Neural cell (in vitro differentiated cells): Measurements from ENCODE around the gene SNRPD2. TPM values are rescaled to one million over a fixed set of nuclear protein-coding genes. Genes with fewer than 3 reads are reported as not detected.

Experiments used
- H2AFZ ChIP-seq: fragments of 200-600, 300-800 bp; sonication (generic), shearing (Covaris generic); 2 replicates; pipeline ENCODE4 v1.6.0; 2014; ENCODE audit warnings: low read depth, mild to moderate bottlenecking, antibody characterized with exemption, low read length, moderate library complexity
- H3F3A ChIP-seq: fragments of 200-600 bp; shearing (Covaris generic); 2 replicates; pipeline ENCODE4 v1.6.1; 2016; ENCODE audit warnings: mild to moderate bottlenecking, moderate library complexity, mixed read lengths, antibody characterized with exemption, low read length; ENCODE audit not compliant: insufficient read depth, poor library complexity, severe bottlenecking
- H3K27ac ChIP-seq: fragments of 200-600, 300-800 bp; sonication (generic), shearing (Covaris generic); 2 replicates; pipeline ENCODE4 v1.5.1; 2014; ENCODE audit warnings: mild to moderate bottlenecking, low read length, moderate library complexity
- H3K27me3 ChIP-seq: fragments of 300-800, 200-600 bp; sonication (generic), shearing (Covaris generic); 2 replicates; pipeline ENCODE4 v1.6.0; 2014; ENCODE audit warnings: mild to moderate bottlenecking, low read depth, low read length, moderate library complexity; ENCODE audit not compliant: insufficient read depth
- H3K36me3 ChIP-seq: fragments of 300-800, 200-600 bp; sonication (generic), shearing (Covaris generic); 2 replicates; pipeline ENCODE4 v1.5.1; 2014; ENCODE audit warnings: mild to moderate bottlenecking, antibody characterized with exemption, low read length, moderate library complexity; ENCODE audit not compliant: insufficient read depth
- H3K4me2 ChIP-seq: fragments of 300-800, 200-600 bp; sonication (generic), shearing (Covaris generic); 2 replicates; pipeline ENCODE4 v1.6.0; 2014; ENCODE audit warnings: mild to moderate bottlenecking, low read length
- H3K4me3 ChIP-seq: fragments of 300-800, 200-600 bp; sonication (generic), shearing (Covaris generic); 2 replicates; pipeline ENCODE4 v1.5.1; 2014; ENCODE audit warnings: mild to moderate bottlenecking, low read length, moderate library complexity
- H3K79me2 ChIP-seq: fragments of 200-600 bp; shearing (Covaris generic); replicated peaks from 2 replicates; pipeline ENCODE4 v1.6.0; 2014; ENCODE audit warnings: mild to moderate bottlenecking, low read length, moderate library complexity; ENCODE audit not compliant: insufficient read depth
- H3K9ac ChIP-seq: fragments of 300-800, 200-600 bp; sonication (generic), shearing (Covaris generic); 2 replicates; pipeline ENCODE4 v1.6.1; 2016; ENCODE audit warnings: mild to moderate bottlenecking, low read length, mixed read lengths
- H3K9me2 ChIP-seq: fragments of 200-600 bp; shearing (Covaris generic); 2 replicates; pipeline ENCODE4 v1.6.1; 2016; ENCODE audit warnings: mild to moderate bottlenecking, low read length, mixed read lengths; ENCODE audit not compliant: insufficient read depth
- H3K9me3 ChIP-seq: fragments of 200-600, 300-800 bp; sonication (generic), shearing (Covaris generic); 2 replicates; pipeline ENCODE4 v1.6.1; 2016; ENCODE audit warnings: mild to moderate bottlenecking, mixed run types, low read length, moderate library complexity, mixed read lengths
- H4K20me1 ChIP-seq: fragments of 200-600 bp; shearing (Covaris generic); 2 replicates; pipeline ENCODE4 v1.6.1; 2016; ENCODE audit warnings: mild to moderate bottlenecking, mixed run types; ENCODE audit not compliant: insufficient read depth
- CTCF ChIP-seq: fragments of 450-650 bp; IDR thresholded peaks from 2 replicates; pipeline ENCODE4 v1.5.1; 2014; ENCODE audit warnings: antibody characterized with exemption, mild to moderate bottlenecking, moderate library complexity; ENCODE audit not compliant: poor library complexity, severe bottlenecking
- EP300 ChIP-seq: fragments of 450-650 bp; conservative IDR thresholded peaks from 2 replicates; pipeline ENCODE4 v1.6.1; 2014; ENCODE audit warnings: antibody characterized with exemption, mild to moderate bottlenecking, moderate library complexity; ENCODE audit not compliant: poor library complexity, severe bottlenecking
- EZH2 ChIP-seq: fragments of 200-600, 300-800 bp; shearing (Covaris generic), sonication (generic); IDR thresholded peaks from 2 replicates; pipeline ENCODE4 v1.6.1; 2014; ENCODE audit warnings: antibody characterized with exemption, low read length, borderline replicate concordance, mild to moderate bottlenecking; ENCODE audit not compliant: insufficient read depth, poor library complexity, severe bottlenecking
- MXI1 ChIP-seq: fragments of 450-650 bp; conservative IDR thresholded peaks from 2 replicates; pipeline ENCODE4 v1.6.1; 2014; ENCODE audit warnings: antibody characterized with exemption, mild to moderate bottlenecking; ENCODE audit not compliant: poor library complexity, severe bottlenecking
- POLR2AphosphoS5 ChIP-seq: IDR thresholded peaks from 2 replicates; pipeline ENCODE4 v1.6.1; 2012
- RAD21 ChIP-seq: fragments of 450-650 bp; conservative IDR thresholded peaks from 2 replicates; pipeline ENCODE4 v1.6.1; 2014; ENCODE audit warnings: antibody characterized with exemption, mild to moderate bottlenecking, moderate library complexity
- SMC3 ChIP-seq: fragments of 450-650 bp; conservative IDR thresholded peaks from 2 replicates; pipeline ENCODE4 v1.6.1; 2014; ENCODE audit warnings: antibody characterized with exemption, mild to moderate bottlenecking, moderate library complexity; ENCODE audit not compliant: poor library complexity
- TAF1 ChIP-seq: IDR thresholded peaks from 2 replicates; pipeline ENCODE4 v1.6.1; 2012; ENCODE audit warnings: low read depth
- polyA plus RNA-seq: library from polyadenylated mRNA; depleted of rRNA; stranded (reverse); fragments of >200 nt; gene quantifications from 2 replicates; pipeline ENCODE4 v1.2.3, GENCODE V29; 2014
- TF ChIP-seq, protein P1 (sequence below): IDR thresholded peaks from 2 replicates; pipeline ENCODE4 v1.6.1; 2012; ENCODE audit warnings: borderline replicate concordance

Gene SNRPD2
- polyA plus RNA-seq, 1 donor from 2014 or later: 372 TPM

DNA sequence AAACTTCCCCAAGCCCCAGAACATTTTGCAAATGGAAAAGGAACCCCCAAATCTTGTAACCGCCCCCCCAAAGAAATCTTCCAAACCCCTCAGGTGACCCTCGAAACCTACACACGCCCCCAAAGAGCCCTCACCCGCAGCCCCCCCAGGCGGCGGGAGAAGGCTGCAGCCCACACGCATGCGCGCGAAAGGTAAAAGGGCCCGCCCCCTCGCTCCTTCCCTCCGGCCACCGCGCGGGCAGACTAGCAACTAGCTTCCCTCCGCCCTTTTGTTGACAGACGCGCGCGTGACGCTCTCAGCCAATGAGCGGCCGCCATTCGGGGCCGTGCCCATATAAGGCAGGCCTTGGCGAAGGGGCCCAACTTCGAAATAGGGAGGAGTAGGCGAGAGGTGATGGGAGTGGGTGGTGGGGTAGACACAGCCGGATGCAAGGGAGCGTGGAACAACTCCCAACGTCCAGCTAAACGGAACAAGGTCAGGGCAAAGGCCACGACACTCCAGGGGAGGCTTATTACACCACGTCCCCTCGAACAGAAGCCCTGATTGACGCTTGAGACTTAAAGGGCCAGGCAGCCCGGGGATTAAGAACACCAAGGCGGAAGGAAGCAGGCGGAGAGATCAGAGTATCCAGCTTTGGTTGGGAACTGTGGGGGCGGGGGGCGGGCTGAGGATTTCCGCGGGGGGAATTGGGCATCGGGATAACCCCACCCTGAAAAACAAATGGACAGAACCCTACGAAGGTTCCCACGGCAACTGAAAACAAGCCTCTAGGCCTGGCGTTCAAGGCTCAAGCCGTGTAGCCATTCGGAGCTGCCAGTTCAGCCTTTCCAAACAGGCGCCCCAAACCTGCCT, 25.6 kb upstream of the SNRPD2 start:
- Histone ChIP-seq H3K27ac (peak overlapping the region; percentile 99), H3K9me3 (no peaks in the 10 kb centered on the region), H3F3A (no peaks in the 10 kb centered on the region), H3K9ac (peak overlapping the region; percentile 99), H3K36me3 (no peaks in the 10 kb centered on the region), H3K4me3 (peak overlapping the region; percentile 83), H3K27me3 (no peaks in the 10 kb centered on the region), H2AFZ (peak overlapping the region; percentile 46), H3K79me2 (peaks cover 37% of the 10 kb centered on the region), H4K20me1 (no peaks in the 10 kb centered on the region), H3K4me2 (peak overlapping the region; percentile 90), H3K9me2 (no peaks in the 10 kb centered on the region)
- peak; percentile 47 for TF ChIP-seq TAF1
- no peak for TF ChIP-seq RAD21
- no peak for TF ChIP-seq SMC3
- peak; percentile 17 for TF ChIP-seq MXI1
- peak; percentile 49 for TF ChIP-seq CTCF
- TF ChIP-seq POLR2AphosphoS5: peak; percentile 90
- no peak for TF ChIP-seq EZH2
- TF ChIP-seq EP300: peak; percentile 95
- TF ChIP-seq, protein P1, sequence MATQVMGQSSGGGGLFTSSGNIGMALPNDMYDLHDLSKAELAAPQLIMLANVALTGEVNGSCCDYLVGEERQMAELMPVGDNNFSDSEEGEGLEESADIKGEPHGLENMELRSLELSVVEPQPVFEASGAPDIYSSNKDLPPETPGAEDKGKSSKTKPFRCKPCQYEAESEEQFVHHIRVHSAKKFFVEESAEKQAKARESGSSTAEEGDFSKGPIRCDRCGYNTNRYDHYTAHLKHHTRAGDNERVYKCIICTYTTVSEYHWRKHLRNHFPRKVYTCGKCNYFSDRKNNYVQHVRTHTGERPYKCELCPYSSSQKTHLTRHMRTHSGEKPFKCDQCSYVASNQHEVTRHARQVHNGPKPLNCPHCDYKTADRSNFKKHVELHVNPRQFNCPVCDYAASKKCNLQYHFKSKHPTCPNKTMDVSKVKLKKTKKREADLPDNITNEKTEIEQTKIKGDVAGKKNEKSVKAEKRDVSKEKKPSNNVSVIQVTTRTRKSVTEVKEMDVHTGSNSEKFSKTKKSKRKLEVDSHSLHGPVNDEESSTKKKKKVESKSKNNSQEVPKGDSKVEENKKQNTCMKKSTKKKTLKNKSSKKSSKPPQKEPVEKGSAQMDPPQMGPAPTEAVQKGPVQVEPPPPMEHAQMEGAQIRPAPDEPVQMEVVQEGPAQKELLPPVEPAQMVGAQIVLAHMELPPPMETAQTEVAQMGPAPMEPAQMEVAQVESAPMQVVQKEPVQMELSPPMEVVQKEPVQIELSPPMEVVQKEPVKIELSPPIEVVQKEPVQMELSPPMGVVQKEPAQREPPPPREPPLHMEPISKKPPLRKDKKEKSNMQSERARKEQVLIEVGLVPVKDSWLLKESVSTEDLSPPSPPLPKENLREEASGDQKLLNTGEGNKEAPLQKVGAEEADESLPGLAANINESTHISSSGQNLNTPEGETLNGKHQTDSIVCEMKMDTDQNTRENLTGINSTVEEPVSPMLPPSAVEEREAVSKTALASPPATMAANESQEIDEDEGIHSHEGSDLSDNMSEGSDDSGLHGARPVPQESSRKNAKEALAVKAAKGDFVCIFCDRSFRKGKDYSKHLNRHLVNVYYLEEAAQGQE: peak; percentile 32

DNA sequence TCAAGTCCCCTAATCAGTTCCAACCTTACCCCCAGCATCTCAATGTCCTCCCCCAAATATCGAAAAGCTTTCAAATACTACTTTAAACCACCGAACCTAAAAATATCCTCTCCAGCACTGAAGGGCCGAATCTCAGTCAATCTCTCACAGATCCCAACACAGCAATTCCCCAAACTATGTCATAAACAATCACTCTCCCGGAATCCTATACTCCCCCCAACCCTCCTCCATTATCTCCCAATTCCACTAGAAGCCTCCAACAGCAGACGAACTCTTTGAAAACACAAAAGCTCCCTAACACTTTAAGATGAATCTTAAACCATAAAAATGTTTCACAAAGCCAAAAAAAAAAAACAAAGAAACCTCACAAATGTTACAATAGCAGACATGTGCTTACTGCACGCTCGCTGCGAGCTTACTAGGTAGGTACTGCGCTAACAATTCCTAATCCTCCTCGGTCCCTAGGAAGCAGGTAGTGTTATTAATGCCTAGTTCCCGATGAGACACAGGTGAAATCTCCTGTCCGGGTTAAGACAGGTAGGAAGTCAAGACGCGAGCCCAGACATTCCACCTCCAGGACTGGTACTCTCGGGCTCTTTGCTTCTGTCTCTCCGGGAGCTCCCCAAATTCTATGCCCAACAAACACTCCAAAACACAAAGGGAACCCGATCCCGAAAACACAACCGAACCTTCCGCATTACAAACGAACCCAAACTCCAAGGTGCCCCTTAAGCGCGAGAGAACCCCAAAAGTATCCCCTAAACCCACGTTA, 24.8 kb upstream of the SNRPD2 start:
- H3F3A ChIP-seq: no peaks in the 10 kb centered on the region
- H3K27me3 ChIP-seq: no peaks in the 10 kb centered on the region
- H3K27ac ChIP-seq: peak overlapping the region; percentile 94
- H3K36me3 ChIP-seq: no peaks in the 10 kb centered on the region
- no peaks in the 10 kb centered on the region for H3K9me2 ChIP-seq
- peak overlapping the region; percentile 90 for H3K4me2 ChIP-seq
- H3K9ac ChIP-seq: peak overlapping the region; percentile 99
- no peaks in the 10 kb centered on the region for H4K20me1 ChIP-seq
- peaks cover 37% of the 10 kb centered on the region for H3K79me2 ChIP-seq
- H3K9me3 ChIP-seq: no peaks in the 10 kb centered on the region
- H3K4me3 ChIP-seq: peak overlapping the region; percentile 83
- TF ChIP-seq SMC3 (peak; percentile 17), EZH2 (no peak), EP300 (no peak), RAD21 (no peak), TAF1 (peak; percentile 49), POLR2AphosphoS5 (no peak), CTCF (no peak), MXI1 (peak; percentile 89)
- TF ChIP-seq, protein P1: peak; percentile 82
- H2AFZ ChIP-seq: peak overlapping the region; percentile 46
